SK-N-SH treated with all-trans-retinoic acid at 6 μM for 48 hours (cell line): Measurements from ENCODE around the gene CHD1L.

Experiments
- TOX ChIP-seq: fragments of 250-450 bp; sonication (Bioruptor Pico); IDR thresholded peaks from 2 replicates; pipeline ENCODE4 v1.8.0; 2021; ENCODE audit warnings: mild to moderate bottlenecking, moderate library complexity, borderline replicate concordance
- ZFP3 ChIP-seq: fragments of 250-450 bp; sonication (Bioruptor Pico); IDR thresholded peaks from 2 replicates; pipeline ENCODE4 v1.5.0; 2020; ENCODE audit warnings: mild to moderate bottlenecking, moderate library complexity

DNA sequence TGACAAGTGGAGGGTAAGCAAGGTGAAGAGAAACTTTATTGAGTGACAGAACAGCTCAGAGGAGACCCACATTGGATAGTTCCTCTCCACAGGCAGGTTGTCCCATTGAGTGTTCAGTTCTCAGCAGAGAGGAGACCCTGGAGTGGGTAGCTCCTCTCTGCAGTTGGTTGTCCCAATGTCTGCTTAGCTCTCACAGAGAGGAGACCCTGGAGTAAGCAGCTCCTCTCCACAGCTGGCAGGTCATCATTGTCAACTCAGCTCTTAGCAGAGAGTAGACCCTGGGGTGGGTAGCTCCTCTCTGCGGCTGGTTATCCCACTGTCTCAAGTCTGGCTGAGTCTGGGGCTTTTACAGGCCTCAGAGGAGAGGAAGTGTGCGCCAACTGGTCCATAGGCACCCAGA, 6.0 kb upstream of the CHD1L start:
- TF ChIP-seq ZFP3 (CRISPR knock-in tag) (no peak), TOX (no peak)
